Measurements from ENCODE around the gene NCS1.

NCS1 gene

DNA sequence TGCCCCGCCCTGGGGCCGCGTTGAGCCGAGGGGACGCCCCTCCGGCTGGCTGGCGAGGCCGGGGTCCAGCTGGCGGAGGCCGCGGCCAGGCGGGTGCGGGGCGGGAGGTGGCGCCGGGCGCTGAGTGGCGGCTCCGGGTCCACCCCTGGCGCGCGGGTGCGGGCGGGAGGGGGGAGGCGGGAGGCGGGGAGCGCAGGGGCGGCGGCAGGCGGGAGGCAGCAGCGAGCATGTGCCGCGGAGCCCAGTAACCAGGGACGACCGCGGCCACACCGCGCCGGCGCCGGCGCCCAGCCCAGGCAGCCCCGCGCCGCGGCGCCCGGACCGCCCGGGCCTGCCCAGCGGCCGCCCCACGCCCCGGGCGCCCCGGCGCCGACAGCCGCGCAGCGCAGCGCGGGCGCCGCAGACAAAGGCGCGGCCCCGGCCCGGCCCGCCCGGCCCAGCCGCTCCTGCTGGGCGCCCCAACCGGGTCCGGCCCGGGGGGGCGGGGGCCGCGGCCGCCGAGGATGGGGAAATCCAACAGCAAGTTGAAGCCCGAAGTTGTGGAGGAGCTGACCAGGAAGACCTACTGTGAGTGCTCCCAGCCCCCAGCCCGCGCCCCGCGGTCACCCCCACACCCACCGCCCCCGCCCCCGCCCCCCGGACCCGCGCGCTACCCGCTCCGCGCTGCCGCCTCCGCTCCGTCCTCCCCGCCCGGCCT is at the start of gene NCS1:
NCS1 (plus strand) TSS at position 244 of the 697 bp plus-strand sequence; CDS start at position 504, 260 bp downstream.
- Mint-ChIP-seq H3K4me3 (peak within 1 kb of the TSS; percentile 88 to 95 (median 94)), H3K9me3 (no peaks in the 10 kb centered on the region), H3K36me3 (ENCODE audit: low read depth) (no peaks in the 10 kb centered on the region), H3K4me1 (peaks cover 30% of the 10 kb centered on the region), H3K27ac (peak within 1 kb of the TSS; percentile 57 to 89 (median 87)), H3K27me3 (ENCODE audit: low read depth) (peaks cover 19% of the 10 kb centered on the region)
- TF ChIP-seq, protein P1, sequence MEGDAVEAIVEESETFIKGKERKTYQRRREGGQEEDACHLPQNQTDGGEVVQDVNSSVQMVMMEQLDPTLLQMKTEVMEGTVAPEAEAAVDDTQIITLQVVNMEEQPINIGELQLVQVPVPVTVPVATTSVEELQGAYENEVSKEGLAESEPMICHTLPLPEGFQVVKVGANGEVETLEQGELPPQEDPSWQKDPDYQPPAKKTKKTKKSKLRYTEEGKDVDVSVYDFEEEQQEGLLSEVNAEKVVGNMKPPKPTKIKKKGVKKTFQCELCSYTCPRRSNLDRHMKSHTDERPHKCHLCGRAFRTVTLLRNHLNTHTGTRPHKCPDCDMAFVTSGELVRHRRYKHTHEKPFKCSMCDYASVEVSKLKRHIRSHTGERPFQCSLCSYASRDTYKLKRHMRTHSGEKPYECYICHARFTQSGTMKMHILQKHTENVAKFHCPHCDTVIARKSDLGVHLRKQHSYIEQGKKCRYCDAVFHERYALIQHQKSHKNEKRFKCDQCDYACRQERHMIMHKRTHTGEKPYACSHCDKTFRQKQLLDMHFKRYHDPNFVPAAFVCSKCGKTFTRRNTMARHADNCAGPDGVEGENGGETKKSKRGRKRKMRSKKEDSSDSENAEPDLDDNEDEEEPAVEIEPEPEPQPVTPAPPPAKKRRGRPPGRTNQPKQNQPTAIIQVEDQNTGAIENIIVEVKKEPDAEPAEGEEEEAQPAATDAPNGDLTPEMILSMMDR (IDR thresholded peaks at IDR 0.05; ENCODE audit: unreplicated experiment in 3 of 3) = no peak

DNA sequence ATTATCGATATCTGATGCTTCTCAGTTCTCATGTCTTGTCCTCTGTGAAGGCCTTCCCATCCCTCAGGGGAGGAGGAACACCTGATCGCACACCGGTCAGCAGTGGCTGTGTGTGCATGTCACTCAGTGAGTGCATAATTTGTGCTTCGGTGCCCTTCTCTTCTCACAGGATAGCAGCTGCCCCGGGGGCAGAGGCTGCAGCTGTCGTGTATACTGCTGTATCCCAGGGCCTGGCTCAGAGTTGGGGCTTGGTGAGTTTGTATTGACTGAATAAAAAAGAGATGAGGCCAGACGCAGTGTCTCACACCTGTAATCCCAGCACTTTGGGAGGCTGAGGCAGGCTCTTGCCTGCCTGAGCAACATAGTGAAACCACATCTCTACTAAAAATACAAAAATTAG is 49.7 kb upstream of the NCS1 start:
- Mint-ChIP-seq H3K36me3 (ENCODE audit: low read depth) (peaks cover 35% of the 10 kb centered on the region), H3K27me3 (ENCODE audit: low read depth) (no peaks in the 10 kb centered on the region), H3K4me3 (no peak overlapping the region), H3K4me1 (peaks cover 71% of the 10 kb centered on the region), H3K27ac (peak overlapping the region in 2 of 3 experiments; percentile 58 to 69), H3K9me3 (no peaks in the 10 kb centered on the region)
- TF ChIP-seq, protein P1 (IDR thresholded peaks at IDR 0.05; ENCODE audit: unreplicated experiment in 3 of 3) = no peak

DNA sequence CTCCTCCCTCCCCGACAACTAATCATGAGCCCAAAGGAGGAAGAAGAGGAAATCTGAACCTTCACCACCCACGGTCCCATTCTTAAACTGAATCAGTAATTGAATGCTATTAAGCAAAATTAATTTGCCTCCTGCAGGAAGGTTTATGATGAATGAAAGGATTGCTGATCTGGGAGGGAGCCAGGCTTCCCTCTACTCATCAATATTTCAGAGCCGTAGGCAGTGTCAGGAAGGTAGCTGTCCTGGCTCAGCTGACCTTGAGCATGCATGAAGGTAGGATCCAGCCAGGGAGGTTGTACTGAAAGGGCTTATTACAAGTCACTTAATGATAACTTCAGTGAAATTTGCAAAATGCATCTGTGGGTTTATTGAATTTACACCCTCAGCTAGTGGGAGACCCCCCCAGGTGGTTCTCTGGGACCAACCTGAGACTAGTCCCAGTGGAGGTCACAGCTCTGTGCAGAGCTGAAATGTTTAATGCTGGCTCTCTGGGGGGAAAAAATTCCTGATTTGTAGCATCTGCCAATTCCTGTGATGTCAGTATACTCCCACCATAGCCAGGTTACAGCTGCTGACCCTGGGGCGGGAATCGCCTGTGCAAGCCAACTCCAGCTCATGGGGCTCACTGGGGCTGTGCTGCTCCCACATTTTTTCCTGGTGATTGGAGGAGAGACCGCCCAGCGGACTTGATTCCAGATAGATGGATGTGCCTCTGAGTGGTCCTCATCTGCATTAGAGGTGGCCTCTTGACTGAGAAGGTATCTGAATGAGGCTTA is 47.9 kb upstream of the NCS1 start:
- H3K9me3 Mint-ChIP-seq = no peaks in the 10 kb centered on the region
- TF ChIP-seq, protein P1 (IDR thresholded peaks at IDR 0.05; ENCODE audit: unreplicated experiment in 3 of 3) = no peak
- peaks cover 72% of the 10 kb centered on the region for H3K4me1 Mint-ChIP-seq
- no peak overlapping the region for H3K4me3 Mint-ChIP-seq
- H3K27me3 Mint-ChIP-seq (ENCODE audit: low read depth) = no peaks in the 10 kb centered on the region
- peak overlapping the region; percentile 33 to 55 (median 49) for H3K27ac Mint-ChIP-seq
- peaks cover 50% of the 10 kb centered on the region for H3K36me3 Mint-ChIP-seq (ENCODE audit: low read depth)

DNA sequence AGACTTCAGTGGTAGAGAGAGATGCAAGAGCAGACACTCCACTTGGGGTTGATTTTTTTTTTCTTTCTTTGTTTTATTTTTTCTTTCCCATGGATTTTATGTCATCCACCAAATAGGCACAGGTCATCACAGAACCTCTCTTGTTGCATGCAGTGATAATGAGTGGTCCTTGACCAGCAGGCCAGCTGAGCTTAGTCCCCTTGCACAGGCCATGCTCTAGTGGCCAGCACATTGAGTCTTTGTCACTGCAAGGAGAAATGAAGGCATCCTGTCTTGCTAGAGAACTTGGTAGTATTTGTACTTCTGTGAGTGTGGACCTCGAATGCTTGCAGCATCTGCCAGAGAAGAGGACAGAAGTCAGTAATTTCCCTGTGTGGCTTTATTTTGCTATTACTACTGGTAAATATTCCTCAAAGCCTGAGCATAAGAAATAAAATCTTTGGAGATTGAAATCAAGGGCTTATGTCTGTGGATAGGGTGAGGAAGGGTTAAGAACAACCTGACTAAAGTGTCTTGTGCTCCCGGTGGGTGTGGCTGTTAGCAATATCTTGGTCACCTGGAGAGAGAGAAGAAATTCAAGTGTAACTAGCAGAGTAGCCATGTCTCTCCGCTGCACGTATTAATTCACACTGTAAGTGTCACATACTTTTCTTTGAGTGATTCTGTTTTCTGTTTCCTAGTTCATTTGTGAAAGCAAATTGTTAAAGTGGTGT is 45.3 kb upstream of the NCS1 start:
- H3K4me1 Mint-ChIP-seq = peaks cover 59% of the 10 kb centered on the region
- no peaks in the 10 kb centered on the region for H3K9me3 Mint-ChIP-seq
- peaks cover 51% of the 10 kb centered on the region for H3K36me3 Mint-ChIP-seq (ENCODE audit: low read depth)
- H3K4me3 Mint-ChIP-seq = no peak overlapping the region
- TF ChIP-seq, protein P1 (IDR thresholded peaks at IDR 0.05; ENCODE audit: unreplicated experiment in 3 of 3) = no peak
- no peaks in the 10 kb centered on the region for H3K27me3 Mint-ChIP-seq (ENCODE audit: low read depth)
- H3K27ac Mint-ChIP-seq = peak overlapping the region; percentile 46 to 69 (median 63)

DNA sequence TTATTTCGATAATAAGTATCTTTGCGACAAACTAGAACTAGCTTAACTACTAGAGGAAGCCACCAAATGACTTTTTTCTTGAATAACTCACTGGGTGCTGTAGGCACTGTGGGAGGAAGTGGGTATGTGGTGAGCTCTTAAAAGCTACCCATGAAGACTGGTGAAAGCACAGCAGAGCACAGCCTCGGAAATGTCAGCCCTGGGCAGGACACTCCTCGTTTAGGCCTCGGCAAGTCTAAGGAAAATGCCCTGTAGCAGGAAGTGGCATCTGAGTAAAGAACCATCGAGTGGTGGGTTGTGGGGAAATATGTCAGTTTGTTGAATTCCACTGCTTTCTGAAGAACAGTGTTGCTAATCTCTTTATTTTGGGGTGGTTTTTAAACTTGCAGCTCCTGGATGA is 44.0 kb upstream of the NCS1 start:
- Mint-ChIP-seq H3K27me3 (ENCODE audit: low read depth) (no peaks in the 10 kb centered on the region), H3K27ac (peak overlapping the region; percentile 35 to 80 (median 69)), H3K4me3 (no peak overlapping the region), H3K9me3 (no peaks in the 10 kb centered on the region), H3K4me1 (peaks cover 56% of the 10 kb centered on the region), H3K36me3 (ENCODE audit: low read depth) (peaks cover 49% of the 10 kb centered on the region)
- TF ChIP-seq, protein P1 (IDR thresholded peaks at IDR 0.05; ENCODE audit: unreplicated experiment in 3 of 3) = no peak
